MM.1S (cell line): Measurements from ENCODE around the gene PLSCR4.

Experiments
- CTCF ChIP-seq: fragments of 300-600 bp; sonication (generic); IDR thresholded peaks from 2 replicates; pipeline ENCODE4 v1.5.1; 2016; ENCODE audit warnings: antibody characterized with exemption, low read length, mixed read lengths
- EZH2 ChIP-seq: fragments of 300-600 bp; sonication (generic); optimal IDR thresholded peaks from 2 replicates; pipeline ENCODE3; 2017; ENCODE audit warnings: low read depth, mild to moderate bottlenecking, antibody characterized with exemption, low read length, mixed read lengths
- EZH2phosphoT487 ChIP-seq: fragments of 300-600 bp; sonication (generic); IDR thresholded peaks from 2 replicates; pipeline ENCODE4 v1.6.1; 2018; ENCODE audit warnings: antibody characterized with exemption, low read length

- TF ChIP-seq EZH2 (no peak), CTCF (no peak), EZH2phosphoT487 (no peak)
Observed at GRCh38 chr3:146156666-146157314, 94.1 kb downstream of the PLSCR4 start.
